Thoracic aorta (tissue), 2 donors: ENCODE results near the gene MRGPRX3. TPM values are rescaled to one million over a fixed set of nuclear protein-coding genes. Genes with fewer than 3 reads are reported as not detected.

Experiments used
- ATAC-seq: fragments of 150-250 bp; one replicate; pipeline ENCODE4 v1.8.0; 2017; ENCODE audit warnings: low read depth; ENCODE audit not compliant: insufficient number of reproducible peaks, low FRiP score
- DNase-seq: peaks from one replicate; pipeline ENCODE4 v3.0.0-alpha.2; 2020; ENCODE audit warnings: low spot score
- H3K27ac ChIP-seq, 2 donors: fragments of 200-600 bp; sonication (generic); 1 replicate in 1 of 2; 2 replicates in 1 of 2; pipeline ENCODE4 v1.5.1; 2016; ENCODE audit warnings: mild to moderate bottlenecking in 2 of 2, moderate library complexity in 2 of 2
- H3K27me3 ChIP-seq: fragments of 200-600 bp; sonication (generic); replicated peaks from 2 replicates; pipeline ENCODE4 v1.6.0; 2016; ENCODE audit warnings: mild to moderate bottlenecking; ENCODE audit not compliant: insufficient read depth
- H3K36me3 ChIP-seq: fragments of 200-600 bp; sonication (generic); one replicate; pipeline ENCODE4 v1.5.1; 2016
- H3K4me1 ChIP-seq, 2 donors: fragments of 200-600 bp; sonication (generic); 1 replicate in 1 of 2; 2 replicates in 1 of 2; pipeline versions ENCODE4 v1.5.1 to v1.6.0; 2016; ENCODE audit warnings: low read depth in 2 of 2, mild to moderate bottlenecking in 1 of 2; ENCODE audit not compliant: control insufficient read depth in 1 of 2
- H3K4me3 ChIP-seq: fragments of 200-600 bp; sonication (generic); 2 replicates; pipeline ENCODE4 v1.5.1; 2016; ENCODE audit warnings: mild to moderate bottlenecking
- H3K9me3 ChIP-seq: fragments of 200-600 bp; sonication (generic); 2 replicates; pipeline ENCODE4 v1.5.1; 2016
- CTCF ChIP-seq: fragments of 200-600 bp; sonication (generic); IDR thresholded peaks from one replicate; pipeline ENCODE4 v1.5.1; 2019; ENCODE audit warnings: antibody characterized with exemption
- total RNA-seq, 2 donors: library from RNA; depleted of rRNA; stranded (reverse); fragments of >200 nt; gene quantifications; one replicate each; pipeline versions ENCODE4 v1.1.0 to v1.2.3, GENCODE V29; 2016

MRGPRX3 gene
- total RNA-seq, 2 donors from 2014 or later = 0.78 TPM; not detected in 1

GRCh38 chr11:18151581-18151980 lies 19.2 kb downstream of the MRGPRX3 start:
- H3K27me3 ChIP-seq = no peaks in the 10 kb centered on the region
- TF ChIP-seq CTCF = no peak
- DNase-seq (no peak), ATAC-seq (no peak)
- H3K4me1 ChIP-seq = no peaks in the 10 kb centered on the region
- H3K36me3 ChIP-seq = no peaks in the 10 kb centered on the region
- no peak overlapping the region for H3K4me3 ChIP-seq
- no peak overlapping the region for H3K27ac ChIP-seq
- H3K9me3 ChIP-seq = no peaks in the 10 kb centered on the region

GRCh38 chr11:18168372-18168771 lies 36.0 kb downstream of the MRGPRX3 start:
- Histone ChIP-seq H3K27ac (no peak overlapping the region), H3K27me3 (no peaks in the 10 kb centered on the region), H3K36me3 (no peaks in the 10 kb centered on the region), H3K4me1 (no peaks in the 10 kb centered on the region), H3K4me3 (no peak overlapping the region), H3K9me3 (no peaks in the 10 kb centered on the region)
- DNase-seq (no peak), ATAC-seq (no peak)
- no peak for TF ChIP-seq CTCF

- H3K4me3 ChIP-seq = no peak overlapping the region
- ATAC-seq (no peak), DNase-seq (no peak)
- no peaks in the 10 kb centered on the region for H3K9me3 ChIP-seq
- no peaks in the 10 kb centered on the region for H3K4me1 ChIP-seq
- H3K27ac ChIP-seq = no peak overlapping the region
- no peak for TF ChIP-seq CTCF
- H3K36me3 ChIP-seq = no peaks in the 10 kb centered on the region
- no peaks in the 10 kb centered on the region for H3K27me3 ChIP-seq
These were observed 39.1 kb downstream of the MRGPRX3 start for GRCh38 chr11:18171377-18172000.

- H3K27ac ChIP-seq = no peak within 1 kb of the TSS
- no peak within 1 kb of the TSS for H3K4me3 ChIP-seq
- no peaks in the 10 kb centered on the region for H3K36me3 ChIP-seq
- DNase-seq = no peak
- TF ChIP-seq CTCF = no peak
- no peaks in the 10 kb centered on the region for H3K27me3 ChIP-seq
- ATAC-seq = no peak
- no peaks in the 10 kb centered on the region for H3K9me3 ChIP-seq
- no peaks in the 10 kb centered on the region for H3K4me1 ChIP-seq
These were observed 40.3 kb downstream of the MRGPRX3 start, which contains the start of gene MRGPRX4 for GRCh38 chr11:18172666-18173065. MRGPRX4 (plus strand) TSS chr11:18172837; CDS start chr11:18173257, 420 bp downstream.

GRCh38 chr11:18173225-18173866 lies 41.0 kb downstream of the MRGPRX3 start:
- Histone ChIP-seq H3K4me1 (no peaks in the 10 kb centered on the region), H3K9me3 (no peaks in the 10 kb centered on the region), H3K4me3 (no peak overlapping the region), H3K36me3 (no peaks in the 10 kb centered on the region), H3K27me3 (no peaks in the 10 kb centered on the region), H3K27ac (no peak overlapping the region)
- TF ChIP-seq CTCF = no peak
- DNase-seq = no peak
- ATAC-seq = no peak

Other genes with a start within 250 kb of the MRGPRX3 start
- gene SERGEF, start 119.5 kb upstream of the MRGPRX3 start, total RNA-seq = 10 to 100 TPM; 27.3 to 32.0 TPM
- 10 to 100 TPM; 17.5 to 21.7 TPM for gene TPH1, start 86.3 kb upstream of the MRGPRX3 start, total RNA-seq
- gene SAAL1, start 26.5 kb upstream of the MRGPRX3 start, total RNA-seq = 10 to 100 TPM; 11.8 to 18.6 TPM
- gene MRGPRX4, start 40.3 kb downstream of the MRGPRX3 start, total RNA-seq = not detected
- gene SAA4, start 104.2 kb downstream of the MRGPRX3 start, total RNA-seq = not detected
- gene SAA2, start 116.1 kb downstream of the MRGPRX3 start, total RNA-seq = 1 to 10 TPM; 2.0 to 2.5 TPM
- gene SAA1, start 133.7 kb downstream of the MRGPRX3 start, total RNA-seq = 10 to 100 TPM in 1 of 2 donors, 1 to 10 TPM in 1; 6.5 to 18.9 TPM
- gene HPS5, start 189.6 kb downstream of the MRGPRX3 start, total RNA-seq = 100 to 1,000 TPM in 1 of 2 donors, 10 to 100 TPM in 1; 42.9 to 139 TPM
- 10 to 100 TPM; 32.9 to 58.1 TPM for gene GTF2H1, start 190.0 kb downstream of the MRGPRX3 start, total RNA-seq